Thyroid gland (tissue), 4 donors: ENCODE data around the gene OGFOD3. TPM values are rescaled to one million over a fixed set of nuclear protein-coding genes. Genes with fewer than 3 reads are reported as not detected.

Experiments used
- DNase-seq, 2 donors: peaks; one replicate each; pipeline ENCODE4 v3.0.0-alpha.2; 2019
- H3K27ac ChIP-seq, 3 donors: fragments of 200-600 bp; sonication (generic); 1 replicate in 2 of 3; 2 replicates in 1 of 3; pipeline ENCODE4 v1.5.1; 2016 to 2019; ENCODE audit warnings: mild to moderate bottlenecking in 1 of 3, moderate library complexity in 1 of 3
- H3K27me3 ChIP-seq: fragments of 200-600 bp; sonication (generic); one replicate; pipeline ENCODE4 v1.5.1; 2019
- H3K36me3 ChIP-seq, 2 donors: fragments of 200-600 bp; sonication (generic); one replicate each; pipeline ENCODE4 v1.5.1; 2016 to 2019
- H3K4me1 ChIP-seq, 2 donors: fragments of 200-600 bp; sonication (generic); one replicate each; pipeline ENCODE4 v1.5.1; 2017 to 2019
- H3K4me3 ChIP-seq, 3 donors: fragments of 200-600 bp; sonication (generic); replicated peaks in 1 of 3; 1 replicate in 2 of 3; 2 replicates in 1 of 3; pipeline ENCODE4 v1.5.1; 2016; ENCODE audit warnings: mild to moderate bottlenecking in 1 of 3
- H3K9me3 ChIP-seq: fragments of 200-600 bp; sonication (generic); one replicate; pipeline ENCODE4 v1.5.1; 2017
- CTCF ChIP-seq, 6 experiments: fragments of 200-600 bp in 3 of 6; fragments of 450-650 bp in 3 of 6; sonication (generic) in 3 of 6; IDR thresholded peaks; one replicate each; pipeline ENCODE4 v1.5.1; 2016 to 2019; ENCODE audit warnings: antibody characterized with exemption in 6 of 6, mild to moderate bottlenecking in 2 of 6, inconsistent platforms in 1 of 6, moderate library complexity in 1 of 6
- POLR2A ChIP-seq, 2 donors: fragments of 450-650 bp; IDR thresholded peaks; one replicate each; pipeline ENCODE4 v1.6.1; 2017; ENCODE audit warnings: antibody characterized with exemption in 2 of 2, mild to moderate bottlenecking in 2 of 2, moderate library complexity in 1 of 2
- WGBS, 2 donors: methylation state at CpG; one replicate each; pipeline ENCODE4 v1.1.5; 2017; 5-methylcytosine and 5-hydroxymethylcytosine counted together
- intact Hi-C: fragments of 100-400 bp; cut with DNase I; formaldehyde crosslinking; loops from one replicate; pipeline ENCODE4 v1.15.1; 2023
- total RNA-seq, 4 donors: library from RNA; depleted of rRNA; stranded (reverse); fragments of >200 nt; gene quantifications; one replicate each; pipeline ENCODE4 v1.2.3, GENCODE V29; 2016

The OGFOD3 gene
- total RNA-seq, 4 donors from 2014 or later: 46.5 to 57.5 (median 55.1) TPM

GRCh38 chr17:82396601-82397435, 21.6 kb downstream of the OGFOD3 start:
- intact Hi-C loops: no loop called here
- Histone ChIP-seq H3K4me3 (no peak overlapping the region), H3K36me3 (peaks cover 4 to 8% of the 10 kb centered on the region in 2 donors), H3K4me1 (no peaks in the 10 kb centered on the region), H3K9me3 (no peaks in the 10 kb centered on the region), H3K27me3 (no peaks in the 10 kb centered on the region), H3K27ac (peak overlapping the region in 1 of 3 donors; percentile 32)
- no peak for TF ChIP-seq CTCF (IDR thresholded peaks at IDR 0.05)
- TF ChIP-seq POLR2A (IDR thresholded peaks at IDR 0.05): no peak
- no peak for DNase-seq
- 73 to 75% methylated on average over 14 to 19 of the region's 19 CpGs for WGBS, 2 donors

DNA sequence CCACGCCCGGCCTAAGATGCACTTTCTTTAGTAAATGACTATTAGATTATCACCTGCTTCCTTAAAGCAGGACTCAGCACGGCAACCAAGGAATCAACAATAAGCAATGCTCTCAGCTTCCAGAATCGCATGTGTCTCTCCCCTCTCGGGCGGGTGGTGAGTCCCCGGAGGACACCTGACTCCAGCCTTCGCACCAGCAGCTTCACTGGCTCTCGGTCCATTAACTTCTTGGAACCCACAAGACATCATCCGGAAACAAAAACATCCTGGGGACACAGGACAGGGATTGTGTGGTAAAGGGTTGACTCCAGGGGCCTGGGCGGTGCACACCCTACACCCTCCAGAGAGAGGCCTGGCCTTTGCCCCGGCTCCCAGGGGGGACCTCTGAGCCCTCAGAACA, 24.1 kb downstream of the OGFOD3 start:
- WGBS, 2 donors: 92 to 100% methylated on average over 10 to 12 of the region's 12 CpGs
- DNase-seq: no peak
- no peak for TF ChIP-seq POLR2A (IDR thresholded peaks at IDR 0.05)
- no peak for TF ChIP-seq CTCF (IDR thresholded peaks at IDR 0.05)
- Histone ChIP-seq H3K27ac (no peak overlapping the region), H3K36me3 (peaks cover 4 to 8% of the 10 kb centered on the region in 2 donors), H3K9me3 (no peaks in the 10 kb centered on the region), H3K27me3 (no peaks in the 10 kb centered on the region), H3K4me1 (no peaks in the 10 kb centered on the region), H3K4me3 (no peak overlapping the region)
- intact Hi-C loops: no loop called here

- 89 to 94% methylated on average over 14 to 15 of the region's 15 CpGs for WGBS, 2 donors
- intact Hi-C loops: no loop called here
- TF ChIP-seq CTCF (IDR thresholded peaks at IDR 0.05) (no peak), POLR2A (IDR thresholded peaks at IDR 0.05) (no peak)
- Histone ChIP-seq H3K27me3 (no peaks in the 10 kb centered on the region), H3K4me1 (no peaks in the 10 kb centered on the region), H3K36me3 (peaks cover 4 to 8% of the 10 kb centered on the region in 2 donors), H3K27ac (no peak overlapping the region), H3K4me3 (no peak overlapping the region), H3K9me3 (no peaks in the 10 kb centered on the region)
- no peak for DNase-seq
Observed at GRCh38 chr17:82392941-82393340, 25.4 kb downstream of the OGFOD3 start.

GRCh38 chr17:82392209-82392920, 26.0 kb downstream of the OGFOD3 start:
- Histone ChIP-seq H3K9me3 (no peaks in the 10 kb centered on the region), H3K36me3 (peaks cover 4 to 8% of the 10 kb centered on the region in 2 donors), H3K27ac (no peak overlapping the region), H3K27me3 (no peaks in the 10 kb centered on the region), H3K4me3 (no peak overlapping the region), H3K4me1 (no peaks in the 10 kb centered on the region)
- no peak for DNase-seq
- no peak for TF ChIP-seq CTCF (IDR thresholded peaks at IDR 0.05)
- TF ChIP-seq POLR2A (IDR thresholded peaks at IDR 0.05): no peak
- intact Hi-C loops: no loop called here
- 93 to 94% methylated on average over 28 of the region's 28 CpGs for WGBS, 2 donors
